Chondrocyte (in vitro differentiated cells): Measurements from ENCODE around the gene PTGES2. TPM values are rescaled to one million over a fixed set of nuclear protein-coding genes. Genes with fewer than 3 reads are reported as not detected.

ENCODE experiments used
- DNase-seq: peaks from one replicate; pipeline ENCODE4 v3.0.0; 2021; ENCODE audit warnings: mixed read lengths, low spot score
- H3K27ac Mint-ChIP-seq: one replicate; pipeline ENCODE4 v1.8.0; 2021; ENCODE audit warnings: mild to moderate bottlenecking, moderate library complexity, mixed read lengths; ENCODE audit not compliant: unreplicated experiment
- H3K27me3 Mint-ChIP-seq: 2 replicates; pipeline ENCODE4 v1.8.0; 2021; ENCODE audit warnings: low read depth, mixed read lengths
- H3K36me3 Mint-ChIP-seq: 2 replicates; pipeline ENCODE4 v1.8.0; 2021; ENCODE audit warnings: low read depth, mixed read lengths
- H3K4me1 Mint-ChIP-seq: 2 replicates; pipeline ENCODE4 v1.8.0; 2021; ENCODE audit warnings: low read depth, mild to moderate bottlenecking, mixed read lengths
- H3K4me3 Mint-ChIP-seq: one replicate; pipeline ENCODE4 v1.8.0; 2021; ENCODE audit warnings: mild to moderate bottlenecking, moderate library complexity, mixed read lengths; ENCODE audit not compliant: unreplicated experiment
- H3K9me3 Mint-ChIP-seq: 2 replicates; pipeline ENCODE4 v1.8.0; 2021; ENCODE audit warnings: low read depth, mixed read lengths
- CTCF ChIP-seq: fragments of 200-600 bp; sonication (generic); IDR thresholded peaks from 2 replicates; pipeline ENCODE4 v1.5.0; 2021; ENCODE audit warnings: antibody characterized with exemption, mild to moderate bottlenecking, moderate library complexity
- total RNA-seq: library from RNA; stranded (reverse); gene quantifications from 3 replicates; pipeline ENCODE4 v1.2.1, GENCODE V29; 2021

PTGES2 gene
- total RNA-seq, 1 donor from 2014 or later, result 49.3 TPM

GRCh38 chr9:128159784-128160602, 32.5 kb upstream of the PTGES2 start, which contains the start of gene BBLN:
Gene BBLN (plus strand): TSS chr9:128160265. CDS start chr9:128160408, 143 bp downstream.
- TF ChIP-seq CTCF, result no peak
- DNase-seq, result peak; percentile 97
- no peaks in the 10 kb centered on the region for H3K27me3 Mint-ChIP-seq
- H3K4me1 Mint-ChIP-seq, result peaks cover 19% of the 10 kb centered on the region
- peaks cover 10% of the 10 kb centered on the region for H3K36me3 Mint-ChIP-seq
- no peaks in the 10 kb centered on the region for H3K9me3 Mint-ChIP-seq
- H3K27ac Mint-ChIP-seq, result peak within 1 kb of the TSS; percentile 46
- H3K4me3 Mint-ChIP-seq, result peak within 1 kb of the TSS; percentile 71

GRCh38 chr9:128159522-128159783, 31.9 kb upstream of the PTGES2 start:
- Mint-ChIP-seq H3K27ac (peak overlapping the region; percentile 17), H3K4me1 (peaks cover 19% of the 10 kb centered on the region), H3K36me3 (peaks cover 8% of the 10 kb centered on the region), H3K9me3 (no peaks in the 10 kb centered on the region), H3K27me3 (no peaks in the 10 kb centered on the region), H3K4me3 (peak overlapping the region; percentile 65)
- no peak for TF ChIP-seq CTCF
- no peak for DNase-seq

GRCh38 chr9:128155736-128156500, 28.4 kb upstream of the PTGES2 start:
- H3K36me3 Mint-ChIP-seq, result no peaks in the 10 kb centered on the region
- peak; percentile 33 for DNase-seq
- H3K27ac Mint-ChIP-seq, result no peak overlapping the region
- TF ChIP-seq CTCF, result no peak
- peaks cover 2% of the 10 kb centered on the region for H3K4me1 Mint-ChIP-seq
- no peaks in the 10 kb centered on the region for H3K27me3 Mint-ChIP-seq
- H3K9me3 Mint-ChIP-seq, result no peaks in the 10 kb centered on the region
- H3K4me3 Mint-ChIP-seq, result no peak overlapping the region

GRCh38 chr9:128153947-128154695, 26.6 kb upstream of the PTGES2 start:
- peak; percentile 52 for DNase-seq
- Mint-ChIP-seq H3K36me3 (no peaks in the 10 kb centered on the region), H3K27me3 (no peaks in the 10 kb centered on the region), H3K9me3 (no peaks in the 10 kb centered on the region), H3K27ac (no peak overlapping the region), H3K4me1 (peaks cover 2% of the 10 kb centered on the region), H3K4me3 (no peak overlapping the region)
- no peak for TF ChIP-seq CTCF
